Nephron (organoid): ENCODE measurements around the gene SLC25A22.

Source experiments
- H3K27ac Mint-ChIP-seq, 3 experiments: 2 replicates each; pipeline ENCODE4 v1.8.0; 2020; ENCODE audit warnings: mixed read lengths in 3 of 3, mild to moderate bottlenecking in 2 of 3, moderate library complexity in 1 of 3
- H3K27me3 Mint-ChIP-seq: 2 replicates; pipeline ENCODE4 v1.8.0; 2021; ENCODE audit warnings: low read depth, mild to moderate bottlenecking, moderate library complexity, mixed read lengths
- H3K36me3 Mint-ChIP-seq: 2 replicates; pipeline ENCODE4 v1.8.0; 2020; ENCODE audit warnings: low read depth, mixed read lengths
- H3K4me1 Mint-ChIP-seq: 2 replicates; pipeline ENCODE4 v1.8.0; 2020; ENCODE audit warnings: mixed read lengths
- H3K4me3 Mint-ChIP-seq, 3 experiments: 2 replicates each; pipeline ENCODE4 v1.8.0; 2020; ENCODE audit warnings: mild to moderate bottlenecking in 3 of 3, mixed read lengths in 3 of 3, moderate library complexity in 2 of 3
- H3K9me3 Mint-ChIP-seq: 2 replicates; pipeline ENCODE4 v1.8.0; 2020; ENCODE audit warnings: mixed read lengths
- TF ChIP-seq, protein P1 (sequence below), 3 experiments: fragments of 200-600 bp; sonication (generic); IDR thresholded peaks; one replicate each; pipeline ENCODE4 v1.5.0; 2021; ENCODE audit warnings: antibody characterized with exemption in 3 of 3; ENCODE audit not compliant: unreplicated experiment in 3 of 3

The SLC25A22 gene

DNA sequence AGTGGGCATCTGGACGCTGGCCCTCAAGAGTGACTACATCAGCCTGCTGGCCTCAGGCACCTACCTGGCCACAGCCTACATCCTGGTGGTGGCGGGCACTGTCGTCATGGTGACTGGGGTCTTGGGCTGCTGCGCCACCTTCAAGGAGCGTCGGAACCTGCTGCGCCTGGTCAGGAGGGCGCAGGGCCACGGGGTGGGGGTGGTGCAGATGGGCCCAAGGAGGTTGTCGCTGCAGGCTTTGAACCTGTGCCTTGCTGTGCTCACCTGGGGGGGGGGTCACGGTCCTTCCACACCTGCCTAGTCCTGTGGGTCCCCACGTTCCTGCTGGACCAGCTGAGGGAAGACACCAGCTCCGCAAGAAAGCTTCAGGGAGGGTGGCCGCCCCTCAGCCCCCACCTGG lies 38.2 kb upstream of the SLC25A22 start:
- peaks cover 24% of the 10 kb centered on the region for H3K4me1 Mint-ChIP-seq
- no peaks in the 10 kb centered on the region for H3K9me3 Mint-ChIP-seq
- H3K36me3 Mint-ChIP-seq, result peaks cover 12% of the 10 kb centered on the region
- peaks cover 7% of the 10 kb centered on the region for H3K27me3 Mint-ChIP-seq
- H3K27ac Mint-ChIP-seq, result no peak overlapping the region
- H3K4me3 Mint-ChIP-seq, result no peak overlapping the region
- TF ChIP-seq, protein P1, sequence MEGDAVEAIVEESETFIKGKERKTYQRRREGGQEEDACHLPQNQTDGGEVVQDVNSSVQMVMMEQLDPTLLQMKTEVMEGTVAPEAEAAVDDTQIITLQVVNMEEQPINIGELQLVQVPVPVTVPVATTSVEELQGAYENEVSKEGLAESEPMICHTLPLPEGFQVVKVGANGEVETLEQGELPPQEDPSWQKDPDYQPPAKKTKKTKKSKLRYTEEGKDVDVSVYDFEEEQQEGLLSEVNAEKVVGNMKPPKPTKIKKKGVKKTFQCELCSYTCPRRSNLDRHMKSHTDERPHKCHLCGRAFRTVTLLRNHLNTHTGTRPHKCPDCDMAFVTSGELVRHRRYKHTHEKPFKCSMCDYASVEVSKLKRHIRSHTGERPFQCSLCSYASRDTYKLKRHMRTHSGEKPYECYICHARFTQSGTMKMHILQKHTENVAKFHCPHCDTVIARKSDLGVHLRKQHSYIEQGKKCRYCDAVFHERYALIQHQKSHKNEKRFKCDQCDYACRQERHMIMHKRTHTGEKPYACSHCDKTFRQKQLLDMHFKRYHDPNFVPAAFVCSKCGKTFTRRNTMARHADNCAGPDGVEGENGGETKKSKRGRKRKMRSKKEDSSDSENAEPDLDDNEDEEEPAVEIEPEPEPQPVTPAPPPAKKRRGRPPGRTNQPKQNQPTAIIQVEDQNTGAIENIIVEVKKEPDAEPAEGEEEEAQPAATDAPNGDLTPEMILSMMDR (IDR thresholded peaks at IDR 0.05; ENCODE audit: unreplicated experiment in 3 of 3), result no peak

DNA sequence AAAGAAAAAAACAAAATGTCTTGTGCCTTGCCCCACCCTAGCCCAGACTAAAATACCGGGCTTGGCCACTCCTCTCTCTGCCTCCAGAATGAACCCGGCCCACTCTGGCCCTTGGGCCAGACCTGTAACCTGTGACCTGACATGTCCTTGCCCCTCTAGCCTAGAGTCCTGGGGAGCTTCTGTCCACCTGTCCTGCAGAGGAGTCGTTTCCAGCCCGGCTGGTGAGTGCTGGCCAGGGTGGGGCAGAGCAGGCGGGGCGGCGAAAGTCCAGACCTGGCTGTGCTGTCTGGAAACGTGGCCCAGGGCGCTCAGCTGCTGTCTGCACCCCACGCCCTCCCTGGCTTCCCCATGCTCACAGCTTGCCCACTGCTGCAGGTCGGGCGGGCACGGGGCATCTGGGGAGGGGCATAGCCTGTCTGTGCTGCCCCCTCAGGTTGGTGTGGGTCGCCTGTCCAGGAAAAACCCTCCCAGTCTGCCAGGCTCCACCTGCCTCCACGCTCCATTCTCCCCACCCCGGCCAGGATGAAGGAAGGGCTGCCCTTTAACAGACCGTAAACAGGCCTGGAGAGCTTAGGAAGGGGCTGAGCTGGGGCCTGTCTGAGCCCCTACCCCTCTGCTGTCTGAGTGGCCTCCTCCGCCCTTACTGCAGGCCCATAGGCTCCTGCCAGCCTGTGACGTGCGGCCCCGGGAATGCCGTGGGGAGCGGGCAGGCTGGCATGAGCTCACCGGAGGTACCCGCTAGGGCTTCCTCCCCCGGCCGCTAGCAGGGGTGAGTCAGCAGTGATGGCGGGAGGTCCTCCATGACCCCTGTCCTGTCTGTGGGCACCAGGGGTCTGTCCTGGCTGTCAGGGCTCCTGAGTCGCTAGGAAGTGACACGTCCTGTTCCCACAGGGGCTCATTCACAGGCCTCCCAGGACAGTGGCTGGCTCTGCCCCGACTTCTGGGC lies 36.6 kb upstream of the SLC25A22 start:
- peaks cover 11% of the 10 kb centered on the region for H3K27me3 Mint-ChIP-seq
- peak overlapping the region in 2 of 3 experiments; percentile 63 to 69 for H3K27ac Mint-ChIP-seq
- peaks cover 6% of the 10 kb centered on the region for H3K36me3 Mint-ChIP-seq
- H3K4me3 Mint-ChIP-seq, result peak overlapping the region; percentile 84 to 87 (median 85)
- H3K4me1 Mint-ChIP-seq, result peaks cover 16% of the 10 kb centered on the region
- no peaks in the 10 kb centered on the region for H3K9me3 Mint-ChIP-seq
- TF ChIP-seq, protein P1 (IDR thresholded peaks at IDR 0.05; ENCODE audit: unreplicated experiment in 3 of 3), result no peak

DNA sequence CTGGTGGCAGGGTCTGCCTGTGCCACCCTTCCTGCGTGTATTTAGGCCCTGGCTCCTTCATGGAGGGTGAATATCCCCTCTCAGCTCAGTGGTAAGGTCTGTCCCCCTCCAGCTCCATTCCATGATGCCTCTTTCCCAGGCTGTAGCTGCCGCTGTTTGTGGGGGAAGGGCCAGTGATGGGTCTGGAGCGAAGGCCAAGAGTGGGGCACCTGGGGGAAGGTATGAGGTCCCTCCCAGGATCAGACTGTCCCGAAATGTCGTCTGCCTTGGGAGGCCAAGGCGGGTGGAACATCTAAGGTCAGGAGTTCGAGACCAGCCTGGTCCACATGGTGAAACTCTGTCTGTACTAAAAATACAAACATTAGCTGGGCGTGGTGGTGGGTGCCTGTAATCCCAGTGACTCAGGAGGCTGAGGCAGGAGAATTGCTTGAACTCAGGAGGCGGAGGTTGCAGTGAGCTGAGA lies 35.8 kb upstream of the SLC25A22 start:
- Mint-ChIP-seq H3K27ac (peak overlapping the region; percentile 25 to 69 (median 63)), H3K4me1 (peaks cover 22% of the 10 kb centered on the region), H3K36me3 (peaks cover 5% of the 10 kb centered on the region), H3K27me3 (peaks cover 18% of the 10 kb centered on the region), H3K4me3 (peak overlapping the region; percentile 84 to 87 (median 85)), H3K9me3 (no peaks in the 10 kb centered on the region)
- TF ChIP-seq, protein P1 (IDR thresholded peaks at IDR 0.05; ENCODE audit: unreplicated experiment in 3 of 3), result no peak

DNA sequence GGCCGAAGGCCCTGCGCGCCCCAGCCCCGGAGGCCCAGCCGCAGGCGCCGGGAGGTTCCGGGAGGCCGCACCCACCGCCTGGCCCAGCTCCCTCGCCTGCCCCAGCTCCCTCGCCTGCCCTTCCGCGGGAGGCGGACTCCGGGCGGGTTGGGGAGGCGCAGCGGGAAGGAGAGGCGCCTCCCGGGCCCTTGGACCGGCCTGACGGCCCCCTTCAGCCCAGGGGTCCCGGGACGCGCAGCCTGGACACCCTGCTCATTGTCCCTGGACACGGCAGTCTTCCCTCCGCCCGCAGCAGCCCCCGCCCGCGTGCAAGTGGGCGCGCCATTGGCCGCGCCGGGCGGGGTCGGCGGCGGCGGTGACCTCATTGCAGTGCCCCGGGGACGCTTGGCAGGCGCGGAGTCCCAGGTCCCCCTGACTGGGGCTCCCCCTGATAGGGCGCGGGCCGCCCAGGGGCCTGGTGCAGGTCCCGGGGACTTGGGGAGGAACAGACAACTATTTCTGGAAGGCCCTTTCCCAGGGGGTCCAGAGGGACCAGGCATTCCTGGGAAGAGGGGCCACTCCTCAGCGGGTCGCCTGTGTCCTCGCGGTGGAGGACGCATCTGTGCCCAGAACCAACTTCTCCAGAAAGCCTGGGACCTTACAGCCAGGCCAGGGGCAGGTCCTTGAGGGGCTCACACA lies 35.2 kb upstream of the SLC25A22 start:
- Mint-ChIP-seq H3K36me3 (no peaks in the 10 kb centered on the region), H3K27ac (peak overlapping the region; percentile 25 to 69 (median 63)), H3K4me3 (peak overlapping the region; percentile 84 to 87 (median 85)), H3K27me3 (peaks cover 24% of the 10 kb centered on the region), H3K4me1 (peaks cover 24% of the 10 kb centered on the region), H3K9me3 (no peaks in the 10 kb centered on the region)
- TF ChIP-seq, protein P1 (IDR thresholded peaks at IDR 0.05; ENCODE audit: unreplicated experiment in 3 of 3), result no peak

DNA sequence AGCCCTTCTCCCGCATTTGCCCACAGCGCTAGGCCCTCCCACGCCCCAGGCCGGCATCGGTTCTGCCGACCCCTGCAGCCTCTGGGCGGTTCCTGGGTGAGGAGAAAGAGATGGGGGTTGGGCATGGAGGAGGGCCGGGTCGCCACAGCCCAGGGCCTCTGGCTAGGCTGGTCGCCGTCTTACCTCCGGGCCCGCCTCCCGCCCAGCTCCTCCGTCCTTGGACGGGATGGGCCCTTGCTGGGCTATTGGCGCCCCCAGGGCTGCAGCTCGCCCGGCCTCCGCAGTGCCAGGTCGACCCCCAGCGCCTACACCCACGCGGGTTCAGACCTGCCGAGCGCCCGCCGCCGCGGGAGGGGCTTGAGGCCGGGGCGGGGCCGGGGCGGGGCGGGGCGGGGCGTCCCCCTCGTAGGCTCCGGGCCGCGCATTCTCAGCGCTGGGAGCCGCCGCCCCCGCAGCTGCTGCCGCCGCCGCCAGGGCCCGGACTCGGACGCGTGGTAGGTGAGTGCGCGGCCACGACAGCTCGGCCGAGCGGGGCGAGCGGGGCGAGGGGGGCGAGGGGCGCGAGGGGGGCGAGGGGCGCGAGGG lies 34.5 kb upstream of the SLC25A22 start, which contains the start of gene CD151:
Gene CD151, plus strand, starts transcription at position 424 of the 585 bp plus-strand sequence. CDS start 3,118 bp downstream, outside the sequence.
- TF ChIP-seq, protein P1 (IDR thresholded peaks at IDR 0.05; ENCODE audit: unreplicated experiment in 3 of 3), result no peak
- Mint-ChIP-seq H3K36me3 (no peaks in the 10 kb centered on the region), H3K9me3 (no peaks in the 10 kb centered on the region), H3K27me3 (peaks cover 30% of the 10 kb centered on the region), H3K4me3 (peak within 1 kb of the TSS; percentile 85 to 87 (median 85)), H3K4me1 (peaks cover 30% of the 10 kb centered on the region), H3K27ac (peak within 1 kb of the TSS; percentile 25 to 69 (median 63))
